ENCODE data around the gene DERL3.
A peak's percentile ranks its signal among the peaks of the same experiment; 100 is the strongest.

The DERL3 gene

DNA sequence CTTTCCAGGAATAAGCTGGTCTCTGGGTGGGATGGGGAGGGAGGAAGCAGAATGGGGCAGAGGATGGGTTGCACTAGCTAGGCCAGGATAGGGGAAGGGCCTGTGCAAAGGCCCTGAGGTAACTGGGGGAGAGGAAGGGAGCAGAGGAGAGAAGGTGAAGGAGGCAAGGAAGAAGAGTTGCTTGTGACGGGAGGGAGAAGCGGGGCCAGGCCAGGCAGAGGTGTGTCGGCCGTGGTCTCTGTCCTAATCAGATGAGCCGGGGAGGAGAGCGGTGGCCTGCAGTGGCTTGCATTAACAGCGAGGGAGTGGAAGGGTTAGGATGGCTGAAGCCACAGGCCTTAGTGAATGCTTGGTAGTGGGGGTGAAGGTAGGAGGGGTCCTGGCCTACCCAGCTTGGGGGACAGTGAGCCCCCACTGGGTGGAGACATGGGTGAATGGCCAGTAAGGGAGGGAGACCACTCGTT lies 6.0 kb upstream of the DERL3 start:
- TF ChIP-seq EZH2phosphoT487 (IDR thresholded peaks at IDR 0.05; ENCODE audit: borderline replicate concordance) (no peak), CTCF (conservative IDR thresholded peaks at IDR 0.05; ENCODE audit: low read length) (no peak)
- Histone ChIP-seq H3K27me3 (ENCODE audit: insufficient read depth, low read length, poor library complexity, severe bottlenecking) (no peaks in the 10 kb centered on the region), H3K9ac (ENCODE audit: low read depth, low read length, poor library complexity, severe bottlenecking) (peak overlapping the region; percentile 28), H2AFZ (ENCODE audit: low read length) (no peak overlapping the region), H4K20me1 (ENCODE audit: insufficient read depth, low read length, poor library complexity, severe bottlenecking) (no peaks in the 10 kb centered on the region), H3F3A (ENCODE audit: low read depth) (no peaks in the 10 kb centered on the region), H3K9me3 (ENCODE audit: insufficient read depth, low read depth, low read length) (no peaks in the 10 kb centered on the region), H3K4me2 (ENCODE audit: low read depth, low read length, poor library complexity, severe bottlenecking) (peak overlapping the region; percentile 37), H3K4me1 (ENCODE audit: insufficient read depth, low read length, poor library complexity, severe bottlenecking) (peaks cover 13% of the 10 kb centered on the region), H3K36me3 (ENCODE audit: insufficient read depth, low read length) (no peaks in the 10 kb centered on the region), H3K4me3 (ENCODE audit: low read length, poor library complexity, severe bottlenecking) (peak overlapping the region; percentile 3), H3K79me2 (ENCODE audit: insufficient read depth, low read length) (no peaks in the 10 kb centered on the region), H3K9me2 (replicated peaks; ENCODE audit: low read depth, low read length) (no peaks in the 10 kb centered on the region)

DNA sequence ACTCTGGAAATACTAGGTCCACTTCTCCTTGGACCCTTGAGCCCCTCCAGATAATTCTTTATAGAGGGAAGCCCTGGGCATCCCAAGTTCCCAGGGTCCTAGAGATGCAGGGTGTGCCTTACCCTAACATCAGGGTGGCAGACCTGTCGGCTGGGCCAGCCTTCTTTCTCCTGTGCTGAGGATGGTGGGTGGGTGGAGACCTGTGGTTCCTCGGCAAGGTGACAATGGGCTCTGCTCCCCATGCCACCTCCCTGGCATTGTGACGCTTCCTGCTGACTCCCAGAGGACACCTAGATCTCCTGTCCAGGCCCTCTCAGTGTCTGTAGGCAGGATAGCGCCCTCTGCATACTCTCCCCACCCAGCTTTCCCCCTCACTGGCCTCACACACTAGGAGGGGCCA lies 3.8 kb upstream of the DERL3 start:
- Histone ChIP-seq H3K4me1 (ENCODE audit: insufficient read depth, low read length, poor library complexity, severe bottlenecking) (peaks cover 23% of the 10 kb centered on the region), H3K27me3 (ENCODE audit: insufficient read depth, low read length, poor library complexity, severe bottlenecking) (no peaks in the 10 kb centered on the region), H3K4me2 (ENCODE audit: low read depth, low read length, poor library complexity, severe bottlenecking) (no peak overlapping the region), H3K9me3 (ENCODE audit: insufficient read depth, low read depth, low read length) (no peaks in the 10 kb centered on the region), H3K9me2 (replicated peaks; ENCODE audit: low read depth, low read length) (no peaks in the 10 kb centered on the region), H3K4me3 (ENCODE audit: low read length, poor library complexity, severe bottlenecking) (no peak overlapping the region), H3K9ac (ENCODE audit: low read depth, low read length, poor library complexity, severe bottlenecking) (peak overlapping the region; percentile 13), H2AFZ (ENCODE audit: low read length) (no peak overlapping the region), H3F3A (ENCODE audit: low read depth) (no peaks in the 10 kb centered on the region), H3K36me3 (ENCODE audit: insufficient read depth, low read length) (peaks cover 4% of the 10 kb centered on the region; the same call in 1 of the 2 replicates), H4K20me1 (ENCODE audit: insufficient read depth, low read length, poor library complexity, severe bottlenecking) (no peaks in the 10 kb centered on the region), H3K79me2 (ENCODE audit: insufficient read depth, low read length) (peaks cover 7% of the 10 kb centered on the region; the same call in 1 of the 2 replicates)
- TF ChIP-seq CTCF (conservative IDR thresholded peaks at IDR 0.05; ENCODE audit: low read length): peak; percentile 16; the same call in 1 of the 2 replicates
- no peak for TF ChIP-seq EZH2phosphoT487 (IDR thresholded peaks at IDR 0.05; ENCODE audit: borderline replicate concordance)

GRCh38 chr22:23841736-23842445 lies 3.1 kb upstream of the DERL3 start:
- Histone ChIP-seq H3K4me3 (ENCODE audit: low read length, poor library complexity, severe bottlenecking) (no peak overlapping the region), H3K27me3 (ENCODE audit: insufficient read depth, low read length, poor library complexity, severe bottlenecking) (no peaks in the 10 kb centered on the region), H2AFZ (ENCODE audit: low read length) (no peak overlapping the region), H3K79me2 (ENCODE audit: insufficient read depth, low read length) (peaks cover 9% of the 10 kb centered on the region; the same call in 1 of the 2 replicates), H3K9me2 (replicated peaks; ENCODE audit: low read depth, low read length) (no peaks in the 10 kb centered on the region), H4K20me1 (ENCODE audit: insufficient read depth, low read length, poor library complexity, severe bottlenecking) (no peaks in the 10 kb centered on the region), H3K9ac (ENCODE audit: low read depth, low read length, poor library complexity, severe bottlenecking) (no peak overlapping the region), H3K36me3 (ENCODE audit: insufficient read depth, low read length) (peaks cover 7% of the 10 kb centered on the region; the same call in 1 of the 2 replicates), H3K4me1 (ENCODE audit: insufficient read depth, low read length, poor library complexity, severe bottlenecking) (peaks cover 23% of the 10 kb centered on the region), H3K4me2 (ENCODE audit: low read depth, low read length, poor library complexity, severe bottlenecking) (no peak overlapping the region), H3K9me3 (ENCODE audit: insufficient read depth, low read depth, low read length) (no peaks in the 10 kb centered on the region), H3F3A (ENCODE audit: low read depth) (no peaks in the 10 kb centered on the region)
- TF ChIP-seq EZH2phosphoT487 (IDR thresholded peaks at IDR 0.05; ENCODE audit: borderline replicate concordance) (no peak), CTCF (conservative IDR thresholded peaks at IDR 0.05; ENCODE audit: low read length) (no peak)
